G401 (cell line): ENCODE data around the gene CDH18. TPM values are rescaled to one million over a fixed set of nuclear protein-coding genes. Genes with fewer than 3 reads are reported as not detected.
"Not testable (repeated sequence)": the region's sequence is repeated elsewhere in the genome, so short reads cannot be mapped to it uniquely, and the experiment has no call there.

Experiments used
- DNase-seq: peaks from one replicate; pipeline ENCODE4 v3.0.0-alpha.2; 2015; ENCODE audit warnings: low spot score
- in situ Hi-C: cut with HindIII; loops from 2 replicates; pipeline ENCODE4 v1.10.0; 2016; ENCODE audit warnings: low sequenced_read_pairs, mixed read lengths
- total RNA-seq: library from RNA; depleted of rRNA; stranded (reverse); fragments of >200 nt; shearing (Covaris generic); gene quantifications from 2 replicates; pipeline ENCODE4 v1.2.3, GENCODE V29; 2014

CDH18 gene
- total RNA-seq, 1 experiment from 2014 or later, result not detected

DNA sequence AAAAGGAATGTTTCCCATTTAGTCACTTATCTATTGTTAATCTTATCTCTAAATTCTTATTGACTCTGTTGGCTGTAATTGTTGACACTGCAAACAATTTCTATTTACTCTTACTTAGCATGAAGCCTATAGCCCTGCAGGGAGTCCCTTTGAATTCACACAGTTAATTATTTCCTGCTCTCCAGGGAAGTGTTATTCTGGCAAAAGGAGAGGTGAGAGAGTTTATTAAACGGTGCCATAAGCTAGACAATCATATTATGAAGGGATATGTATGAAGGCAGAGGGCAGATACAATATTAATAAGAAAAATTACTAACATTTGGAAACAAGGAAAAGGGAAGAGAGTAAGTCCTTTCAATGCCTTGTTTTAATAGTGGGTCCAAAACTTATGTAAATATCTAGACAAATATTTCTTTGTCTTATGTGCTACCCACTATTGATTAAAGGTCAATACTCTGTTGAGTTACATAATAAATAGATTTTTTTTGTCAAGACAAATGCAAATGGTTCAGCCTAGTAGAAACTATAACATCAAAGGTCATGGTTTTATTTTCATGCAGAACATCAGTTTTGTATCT lies 107.1 kb downstream of the CDH18 start:
- in situ Hi-C loops, result no loop called here
- DNase-seq, result no peak

GRCh38 chr5:19880458-19880857 lies 107.5 kb downstream of the CDH18 start:
- in situ Hi-C loops, result no loop called here
- no peak for DNase-seq

GRCh38 chr5:19874811-19875210 lies 113.2 kb downstream of the CDH18 start:
- no peak for DNase-seq
- in situ Hi-C loops, result no loop called here

GRCh38 chr5:19866090-19866450 lies 121.9 kb downstream of the CDH18 start:
- in situ Hi-C loops, result no loop called here
- DNase-seq, result no peak

- no peak for DNase-seq
- in situ Hi-C loops, result no loop called here
These were observed 122.5 kb downstream of the CDH18 start for GRCh38 chr5:19865336-19866089.

- in situ Hi-C loops, result no loop called here
These were observed 125.3 kb downstream of the CDH18 start for GRCh38 chr5:19862711-19863110.

GRCh38 chr5:19859020-19859419 lies 129.0 kb downstream of the CDH18 start:
- no peak for DNase-seq
- in situ Hi-C loops, result no loop called here

More at GRCh38 chr5:19862711-19863110, 125.3 kb downstream of the CDH18 start:
- DNase-seq, result no peak

DNA sequence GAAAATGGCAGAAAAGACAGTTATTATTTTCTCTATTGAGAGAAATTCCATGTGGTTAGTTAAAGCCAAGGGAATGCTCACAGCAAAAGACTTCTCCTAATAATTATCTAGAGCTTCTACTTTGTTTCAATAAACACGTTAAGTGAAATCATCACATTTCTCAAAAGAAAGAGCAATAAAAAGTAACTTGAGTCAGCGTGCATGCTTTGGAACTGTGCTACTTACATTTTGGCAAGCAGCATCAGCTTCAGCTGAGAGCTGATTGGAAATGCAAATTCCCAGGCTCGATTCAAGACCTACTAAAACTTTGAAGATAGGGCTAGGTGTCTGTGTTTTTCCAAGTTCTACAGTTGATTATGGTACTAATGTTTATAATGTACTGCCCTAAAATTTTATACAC lies 132.1 kb downstream of the CDH18 start:
- in situ Hi-C loops, result no loop called here
- DNase-seq, result no peak

- in situ Hi-C loops, result no loop called here
- DNase-seq, result peak; percentile 90
These were observed 132.5 kb downstream of the CDH18 start for GRCh38 chr5:19855453-19855852.

GRCh38 chr5:19855031-19855430 lies 133.0 kb downstream of the CDH18 start:
- in situ Hi-C loops, result no loop called here
- DNase-seq, result peak; percentile 47

GRCh38 chr5:19853616-19854240 lies 134.3 kb downstream of the CDH18 start:
- DNase-seq, result no peak
- in situ Hi-C loops, result no loop called here

DNA sequence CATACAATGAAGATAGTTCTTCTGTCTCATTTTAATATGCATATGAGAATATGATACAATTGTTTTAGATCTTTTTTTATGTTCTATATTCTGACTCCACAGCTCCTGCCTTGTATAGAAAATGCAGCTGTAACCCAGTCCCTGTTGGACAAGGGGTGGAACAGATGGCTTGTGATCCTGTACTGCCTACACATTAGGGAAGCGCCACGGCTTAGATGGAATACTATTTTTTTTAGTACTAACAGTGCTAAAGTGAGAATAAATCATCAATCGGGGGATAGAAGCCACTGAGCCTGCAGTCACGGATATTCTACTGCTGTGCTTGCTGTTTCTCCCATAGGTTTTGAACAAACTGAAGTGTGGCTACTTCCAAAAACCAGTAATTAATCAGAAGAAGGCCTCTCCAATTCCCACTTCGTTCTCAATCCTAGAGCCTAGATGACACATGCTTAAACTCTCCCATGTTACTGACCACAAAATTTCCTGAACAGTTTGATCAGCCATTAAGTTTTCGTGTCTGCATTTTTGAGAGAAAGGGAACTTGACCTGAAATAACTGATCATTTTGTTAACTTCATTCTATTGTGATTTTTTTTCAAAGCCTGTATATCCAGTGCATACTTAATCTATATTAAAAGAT lies 150.3 kb downstream of the CDH18 start:
- in situ Hi-C loops, result no loop called here
- peak; percentile 50 for DNase-seq

GRCh38 chr5:19835442-19835841 lies 152.6 kb downstream of the CDH18 start:
- no peak for DNase-seq
- in situ Hi-C loops, result no loop called here

GRCh38 chr5:19812720-19813119 lies 175.3 kb downstream of the CDH18 start:
- in situ Hi-C loops, DNase-seq: not testable (repeated sequence)

DNA sequence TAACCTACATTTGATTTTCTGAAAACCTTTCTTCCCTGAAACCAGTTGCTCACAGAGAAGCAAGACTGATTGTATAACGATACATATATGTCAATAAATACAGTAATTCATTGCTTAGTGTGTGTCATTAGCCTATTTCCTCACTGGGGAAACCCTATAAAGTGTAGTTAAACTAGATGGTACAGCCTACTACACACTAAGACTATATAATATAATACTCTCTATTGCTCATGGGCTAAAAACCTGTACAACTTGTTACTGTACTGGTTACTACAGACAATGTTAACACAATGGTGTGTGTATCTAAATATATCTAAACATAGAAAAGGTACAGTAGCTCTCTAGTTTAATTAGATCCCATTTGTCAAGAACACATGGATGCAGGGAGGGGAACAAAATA lies 181.2 kb downstream of the CDH18 start:
- in situ Hi-C loops, result no loop called here
- no peak for DNase-seq

GRCh38 chr5:19802686-19803085 lies 185.3 kb downstream of the CDH18 start:
- in situ Hi-C loops, result no loop called here
- no peak for DNase-seq

DNA sequence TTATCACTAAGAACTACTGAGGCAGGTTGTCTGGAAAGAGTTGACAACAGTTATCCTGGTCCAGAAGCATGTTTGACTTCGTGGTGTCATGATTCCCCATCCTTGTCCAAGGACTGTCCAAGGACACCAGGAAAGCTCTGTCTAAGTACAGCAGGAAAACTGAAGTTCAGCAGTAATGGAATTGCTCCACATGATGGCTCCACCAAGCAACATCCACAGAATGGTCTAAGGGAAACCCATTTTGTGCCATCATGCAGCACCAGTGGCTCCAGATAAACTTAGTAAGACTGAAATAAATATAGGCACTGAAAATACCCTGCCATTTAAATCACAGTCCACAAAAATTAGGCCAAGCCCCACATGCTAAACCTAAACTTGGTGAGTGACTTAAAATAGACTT lies 192.8 kb downstream of the CDH18 start:
- DNase-seq, result no peak
- in situ Hi-C loops, result no loop called here

DNA sequence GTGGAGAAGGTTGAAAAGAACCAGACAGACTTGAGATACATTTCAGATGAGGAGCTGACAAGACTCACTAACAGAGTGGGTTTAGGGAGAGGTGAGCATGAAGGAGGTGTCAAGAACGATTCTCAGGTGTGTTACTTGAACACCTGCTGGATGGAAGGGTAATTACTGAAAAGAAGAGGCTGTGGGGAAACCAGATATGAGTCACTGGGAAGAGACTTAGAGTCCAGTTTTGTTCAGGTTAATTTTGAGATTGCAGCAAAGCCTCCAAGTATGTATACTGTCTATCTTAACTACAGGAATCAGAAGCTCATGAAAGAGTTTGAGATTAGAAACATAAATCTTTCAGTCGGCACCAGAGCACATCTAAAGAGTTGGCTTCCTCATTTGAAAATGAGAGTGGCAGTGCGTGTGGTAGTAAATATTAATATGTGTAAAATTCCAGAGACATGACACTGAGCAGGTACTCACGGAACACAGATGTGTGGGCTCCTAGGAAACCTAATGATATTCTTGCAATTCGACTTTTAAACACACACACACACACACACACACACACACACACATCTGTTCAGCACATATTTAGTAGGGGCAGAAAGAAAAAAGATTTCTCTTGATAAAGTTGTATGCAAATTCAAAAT lies 197.1 kb downstream of the CDH18 start:
- in situ Hi-C loops, result no loop called here
- DNase-seq, result no peak

DNA sequence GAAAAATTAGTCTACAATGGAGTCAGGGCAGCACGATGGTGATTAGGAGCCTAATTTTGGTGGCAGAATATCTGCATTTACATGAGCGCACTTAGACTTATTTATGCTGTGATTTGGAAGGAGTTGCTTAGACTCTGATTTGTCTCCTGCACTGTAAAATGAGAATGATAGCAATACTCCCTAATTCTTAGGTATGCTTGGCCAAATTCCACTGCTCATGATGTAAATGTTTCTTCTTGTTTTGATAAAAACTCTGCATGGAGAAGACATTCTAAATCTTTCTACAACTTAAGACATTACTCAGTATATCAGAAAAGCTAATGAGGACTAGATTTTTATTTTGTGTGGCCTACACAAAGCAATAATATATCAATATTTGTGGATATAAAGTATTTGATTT lies 205.4 kb downstream of the CDH18 start:
- in situ Hi-C loops, result no loop called here
- no peak for DNase-seq

DNA sequence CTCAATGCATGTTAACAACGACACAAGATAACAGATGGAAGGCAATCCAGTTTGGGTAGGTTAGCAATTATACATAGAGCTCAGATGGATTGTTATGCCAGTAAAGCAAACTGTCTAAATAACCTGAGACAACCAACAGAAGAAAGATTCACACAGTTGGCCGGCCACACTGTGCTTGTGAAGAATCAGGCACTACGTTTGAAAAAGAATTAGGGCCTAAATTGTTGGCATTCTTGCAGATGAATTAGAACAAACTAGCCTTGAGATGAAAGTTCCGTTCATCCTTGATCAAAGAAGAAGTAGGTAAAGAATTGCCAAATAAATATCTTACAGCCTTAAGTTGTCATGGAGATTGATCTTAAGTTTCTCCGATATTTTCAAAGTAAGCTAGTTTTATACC lies 210.6 kb downstream of the CDH18 start:
- DNase-seq, result peak; percentile 47
- in situ Hi-C loops, result no loop called here
